HCT116 (cell line): ENCODE results near the gene RELL1. TPM values are rescaled to one million over a fixed set of nuclear protein-coding genes. Genes with fewer than 3 reads are reported as not detected.

Experiments used
- ATAC-seq: fragments of 200-7000 bp; cut with Tn5 transposase; 2 replicates; pipeline ENCODE4 v1.9.1; 2020; ENCODE audit warnings: mild to moderate bottlenecking, moderate library complexity
- BruUV-seq: library from RNA; stranded (reverse); fragments of 400-500 nt; replicated peaks from 2 replicates; lab custom pipeline; 2021; lab: Mats Ljungman, UMichigan
- CTCF ChIA-PET: fragments of 300-600 bp; sonication (Branson Sonifier 250); formaldehyde crosslinking; loops from one replicate; lab custom pipeline; 2021; ENCODE audit warnings: antibody characterized with exemption; lab: Charles Lee
- POLR2A ChIA-PET: fragments of 300-600, 350-600 bp; sonication (Branson Sonifier 250); formaldehyde crosslinking; loops from one replicate; lab custom pipeline; 2021; ENCODE audit warnings: antibody characterized with exemption; lab: Charles Lee
- RAD21 ChIA-PET, 2 experiments: fragments of 300-600 bp; sonication (Branson Sonifier 250); formaldehyde crosslinking; loops; one replicate each; lab custom pipeline; 2023; ENCODE audit warnings: low total read pairs in 2 of 2; ENCODE audit not compliant: uncharacterized antibody in 2 of 2, unreplicated experiment in 2 of 2, low non-redundant PET in 1 of 2; lab: Charles Lee
- DNase-seq: peaks from one replicate; pipeline ENCODE4 v3.0.0-alpha.2; 2010; ENCODE audit warnings: low read depth, low spot score
- H2AFZ ChIP-seq: fragments of 200-600 bp; shearing (Covaris generic), sonication (generic); 2 replicates; pipeline ENCODE4 v1.6.1; 2017; ENCODE audit warnings: low read depth, mixed run types, mixed read lengths, antibody characterized with exemption, low read length; ENCODE audit not compliant: poor library complexity, severe bottlenecking
- H3K27ac ChIP-seq: 2 replicates; pipeline ENCODE4 v1.5.1; 2012; ENCODE audit warnings: low read depth, low read length
- H3K27me3 ChIP-seq: fragments of 200-600 bp; sonication (generic); 2 replicates; pipeline ENCODE4 v1.6.1; 2016; ENCODE audit warnings: mixed run types, low read length, mixed read lengths; ENCODE audit not compliant: insufficient read depth
- H3K36me3 ChIP-seq, 2 experiments: fragments of 200-500 bp in 1 of 2; fragments of 200-600 bp in 1 of 2; sonication (Bioruptor generic) in 1 of 2; sonication (generic) in 1 of 2; 2 replicates each; pipeline versions ENCODE4 v1.5.1 to v1.6.1; 2014 to 2016; ENCODE audit warnings: low read length in 2 of 2, inconsistent platforms in 1 of 2, mixed read lengths in 1 of 2, mixed run types in 1 of 2; ENCODE audit not compliant: insufficient read depth in 2 of 2, control insufficient read depth in 1 of 2
- H3K4me1 ChIP-seq, 2 experiments: fragments of 200-600 bp in 1 of 2; sonication (generic) in 1 of 2; 2 replicates each; pipeline versions ENCODE4 v1.5.1 to v1.6.1; 2012 to 2017; ENCODE audit warnings: low read length in 2 of 2, inconsistent platforms in 1 of 2, mild to moderate bottlenecking in 1 of 2, mixed read lengths in 1 of 2, mixed run types in 1 of 2, moderate library complexity in 1 of 2; ENCODE audit not compliant: insufficient read depth in 2 of 2, control insufficient read depth in 1 of 2
- H3K4me2 ChIP-seq: fragments of 200-600 bp; sonication (generic); 2 replicates; pipeline ENCODE4 v1.6.1; 2017; ENCODE audit warnings: mixed run types, low read length, mixed read lengths
- H3K4me3 ChIP-seq, 2 experiments: fragments of 200-600 bp in 1 of 2; sonication (generic) in 1 of 2; replicated peaks in 1 of 2; 2 replicates each; pipeline ENCODE4 v1.5.1; 2011 to 2016; ENCODE audit warnings: low read length in 2 of 2, control low read depth in 1 of 2, low read depth in 1 of 2, mild to moderate bottlenecking in 1 of 2, mixed read lengths in 1 of 2, mixed run types in 1 of 2
- H3K79me2 ChIP-seq: fragments of 200-600 bp; sonication (generic); 2 replicates; pipeline ENCODE4 v1.6.1; 2017; ENCODE audit warnings: mild to moderate bottlenecking, mixed run types, low read length, moderate library complexity, mixed read lengths; ENCODE audit not compliant: insufficient read depth
- H3K9ac ChIP-seq: fragments of 200-600 bp; sonication (generic); 2 replicates; pipeline ENCODE4 v1.6.1; 2016; ENCODE audit warnings: low read length, mixed read lengths
- H3K9me2 ChIP-seq: fragments of 200-600 bp; sonication (generic), shearing (Covaris generic); 2 replicates; pipeline ENCODE4 v1.6.1; 2017; ENCODE audit warnings: mixed run types, mild to moderate bottlenecking, moderate library complexity; ENCODE audit not compliant: insufficient read depth
- H3K9me3 ChIP-seq, 2 experiments: fragments of 200-500 bp in 1 of 2; fragments of 200-600 bp in 1 of 2; sonication (Bioruptor generic) in 1 of 2; sonication (generic) in 1 of 2; 2 replicates each; pipeline ENCODE4 v1.6.1; 2014 to 2017; ENCODE audit warnings: low read length in 2 of 2, mixed read lengths in 2 of 2, inconsistent platforms in 1 of 2, low read depth in 1 of 2, mild to moderate bottlenecking in 1 of 2, mixed run types in 1 of 2, moderate library complexity in 1 of 2; ENCODE audit not compliant: control insufficient read depth in 1 of 2, insufficient read depth in 1 of 2
- H4K20me1 ChIP-seq: fragments of 200-600 bp; sonication (generic), shearing (Covaris generic); 2 replicates; pipeline ENCODE4 v1.6.1; 2017; ENCODE audit warnings: mixed run types, mild to moderate bottlenecking, moderate library complexity; ENCODE audit not compliant: insufficient read depth
- ATF3 ChIP-seq: IDR thresholded peaks from 2 replicates; pipeline ENCODE4 v1.6.1; 2012
- CEBPB ChIP-seq: IDR thresholded peaks from 2 replicates; pipeline ENCODE4 v1.6.1; 2012; ENCODE audit warnings: low read depth
- CTCF ChIP-seq, 3 experiments: fragments of 200-600 bp in 1 of 3; sonication (generic) in 1 of 3; IDR thresholded peaks in 2 of 3; conservative IDR thresholded peaks in 1 of 3; 2 replicates each; pipeline ENCODE4 v1.5.1; 2012 to 2017; ENCODE audit warnings: low read depth in 2 of 3, low read length in 2 of 3, antibody characterized with exemption in 1 of 3, borderline replicate concordance in 1 of 3, control low read depth in 1 of 3, mild to moderate bottlenecking in 1 of 3, mixed read lengths in 1 of 3, mixed run types in 1 of 3, moderate library complexity in 1 of 3; ENCODE audit not compliant: insufficient read depth in 1 of 3
- EZH2 ChIP-seq: fragments of 200-600 bp; sonication (generic); IDR thresholded peaks from 2 replicates; pipeline ENCODE4 v1.6.1; 2017; ENCODE audit warnings: antibody characterized with exemption, mixed run types
- POLR2A ChIP-seq: IDR thresholded peaks from 2 replicates; pipeline ENCODE4 v1.7.0; 2011; ENCODE audit warnings: borderline replicate concordance; ENCODE audit not compliant: insufficient read depth, insufficient read length; ENCODE audit errors: extremely low read depth
- POLR2AphosphoS5 ChIP-seq: IDR thresholded peaks from 2 replicates; pipeline ENCODE4 v1.6.1; 2011; ENCODE audit warnings: mild to moderate bottlenecking, low read depth, low read length, moderate library complexity
- RAD21 ChIP-seq: IDR thresholded peaks from 2 replicates; pipeline ENCODE4 v1.6.1; 2012; ENCODE audit warnings: low read depth, mild to moderate bottlenecking
- SRF ChIP-seq: IDR thresholded peaks from 2 replicates; pipeline ENCODE4 v1.6.1; 2012; ENCODE audit warnings: low read depth
- TCF7L2 ChIP-seq: IDR thresholded peaks from 2 replicates; pipeline ENCODE4 v1.7.0; 2011; ENCODE audit warnings: borderline replicate concordance, inconsistent platforms; ENCODE audit not compliant: insufficient read depth, insufficient read length; ENCODE audit errors: extremely low read depth
- YY1 ChIP-seq: IDR thresholded peaks from 2 replicates; pipeline ENCODE4 v1.6.1; 2011; ENCODE audit warnings: low read length, low read depth, moderate library complexity, mild to moderate bottlenecking; ENCODE audit not compliant: insufficient replicate concordance; ENCODE audit errors: extremely low read depth
- ZFX ChIP-seq: fragments of 450-650 bp; IDR thresholded peaks from 2 replicates; pipeline ENCODE4 v1.6.1; 2017
- ZNF274 ChIP-seq: fragments of 200-500 bp; sonication (Bioruptor generic); IDR thresholded peaks from 2 replicates; pipeline ENCODE4 v1.6.1; 2014; ENCODE audit warnings: mild to moderate bottlenecking, low read depth, low read length, inconsistent platforms
- intact Hi-C: fragments of 100-400 bp; cut with micrococcal nuclease; formaldehyde crosslinking; loops from 2 replicates; pipeline ENCODE4 v1.10.0; 2022
- total RNA-seq: library from RNA; stranded (reverse); gene quantifications from one replicate; pipeline ENCODE4 v1.2.1, GENCODE V29; 2021; ENCODE audit not compliant: unreplicated experiment
- TF ChIP-seq, protein P1 (sequence below): IDR thresholded peaks from 2 replicates; pipeline ENCODE4 v1.6.1; 2012
- TF ChIP-seq, protein P2 (sequence below): IDR thresholded peaks from 2 replicates; pipeline ENCODE4 v1.6.1; 2011; ENCODE audit warnings: mild to moderate bottlenecking, low read length, moderate library complexity; ENCODE audit not compliant: insufficient replicate concordance; ENCODE audit errors: extremely low read depth

RELL1 gene
- total RNA-seq, 1 experiment from 2014 or later = 30.2 TPM

DNA sequence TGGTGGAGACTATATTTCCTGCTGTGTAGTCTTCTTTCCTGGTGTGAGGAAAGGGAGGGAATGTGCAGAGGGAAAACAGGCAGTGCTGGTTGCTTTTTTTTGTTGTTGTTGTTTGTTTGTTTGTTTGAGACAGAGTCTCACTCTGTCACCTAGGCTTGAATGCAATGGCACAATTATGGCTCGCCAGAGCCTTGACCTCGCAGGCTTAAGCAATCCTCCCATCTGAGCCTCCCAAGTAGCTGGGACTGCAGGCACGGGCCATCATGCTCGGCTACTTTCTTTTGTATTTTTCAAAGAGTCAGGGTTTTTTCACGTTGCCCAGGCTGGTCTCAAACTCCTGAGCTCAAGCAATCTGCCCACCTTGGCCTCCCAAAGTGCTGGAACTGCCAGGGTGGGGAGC lies 82.5 kb downstream of the RELL1 start:
- no peaks in the 10 kb centered on the region for H3K27me3 ChIP-seq
- H3K4me3 ChIP-seq = no peak overlapping the region
- BruUV-seq = no TSS peak
- CTCF ChIA-PET = interaction anchor here (1.2 to 2.8 kb wide), 12 partner anchors 10 to 432 kb away, joined by 3 to 49 read pairs (median 5); partner anchors contain the start of genes PGM2 and RELL1
- H3K27ac ChIP-seq = no peak overlapping the region
- no peak for TF ChIP-seq TCF7L2
- no peak for TF ChIP-seq YY1
- no peak for TF ChIP-seq POLR2AphosphoS5
- no peak for TF ChIP-seq POLR2A
- no peak for TF ChIP-seq ATF3
- TF ChIP-seq, protein P1, sequence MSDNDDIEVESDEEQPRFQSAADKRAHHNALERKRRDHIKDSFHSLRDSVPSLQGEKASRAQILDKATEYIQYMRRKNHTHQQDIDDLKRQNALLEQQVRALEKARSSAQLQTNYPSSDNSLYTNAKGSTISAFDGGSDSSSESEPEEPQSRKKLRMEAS = no peak
- no peak for TF ChIP-seq CEBPB
- TF ChIP-seq ZNF274 = no peak
- TF ChIP-seq, protein P2, sequence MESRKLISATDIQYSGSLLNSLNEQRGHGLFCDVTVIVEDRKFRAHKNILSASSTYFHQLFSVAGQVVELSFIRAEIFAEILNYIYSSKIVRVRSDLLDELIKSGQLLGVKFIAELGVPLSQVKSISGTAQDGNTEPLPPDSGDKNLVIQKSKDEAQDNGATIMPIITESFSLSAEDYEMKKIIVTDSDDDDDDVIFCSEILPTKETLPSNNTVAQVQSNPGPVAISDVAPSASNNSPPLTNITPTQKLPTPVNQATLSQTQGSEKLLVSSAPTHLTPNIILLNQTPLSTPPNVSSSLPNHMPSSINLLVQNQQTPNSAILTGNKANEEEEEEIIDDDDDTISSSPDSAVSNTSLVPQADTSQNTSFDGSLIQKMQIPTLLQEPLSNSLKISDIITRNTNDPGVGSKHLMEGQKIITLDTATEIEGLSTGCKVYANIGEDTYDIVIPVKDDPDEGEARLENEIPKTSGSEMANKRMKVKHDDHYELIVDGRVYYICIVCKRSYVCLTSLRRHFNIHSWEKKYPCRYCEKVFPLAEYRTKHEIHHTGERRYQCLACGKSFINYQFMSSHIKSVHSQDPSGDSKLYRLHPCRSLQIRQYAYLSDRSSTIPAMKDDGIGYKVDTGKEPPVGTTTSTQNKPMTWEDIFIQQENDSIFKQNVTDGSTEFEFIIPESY = no peak
- TF ChIP-seq EZH2 = no peak
- TF ChIP-seq SRF = no peak
- TF ChIP-seq CTCF (IDR thresholded peaks at IDR 0.05 in 2 of 3, conservative IDR thresholded peaks at IDR 0.05 in 1 of 3; ENCODE audit: borderline replicate concordance in 1 of 3, insufficient read depth in 1 of 3, low read depth in 2 of 3, low read length in 2 of 3) = no peak
- no peak for TF ChIP-seq RAD21
- TF ChIP-seq ZFX = no peak
- no peaks in the 10 kb centered on the region for H4K20me1 ChIP-seq
- intact Hi-C loops = loop anchor here (1.0 to 5.0 kb wide), 6 partner anchors 44 to 434 kb away; partner anchors contain the start of gene RELL1
- H3K9me2 ChIP-seq = no peaks in the 10 kb centered on the region
- H3K4me1 ChIP-seq = peaks cover 3 to 21% of the 10 kb centered on the region in 2 experiments; a peak in 2 of 4 replicates
- H3K9me3 ChIP-seq = no peaks in the 10 kb centered on the region
- H3K79me2 ChIP-seq = no peaks in the 10 kb centered on the region
- POLR2A ChIA-PET = interaction anchor here (1.9 kb wide), 1 partner anchor 198 kb away, joined by 10 read pairs; no protein-coding TSS in a partner anchor
- no peak overlapping the region for H3K4me2 ChIP-seq
- no peak for DNase-seq
- H2AFZ ChIP-seq = no peak overlapping the region
- RAD21 ChIA-PET = interaction anchor here (1.4 to 2.0 kb wide), 2 partner anchors 63 to 198 kb away, joined by 6 to 14 read pairs; no protein-coding TSS in a partner anchor
- no peaks in the 10 kb centered on the region for H3K36me3 ChIP-seq
- H3K9ac ChIP-seq = no peak overlapping the region
- no peak for ATAC-seq
